Glutamatergic neuron (in vitro differentiated cells): ENCODE measurements around the gene SIX5. TPM values are rescaled to one million over a fixed set of nuclear protein-coding genes. Genes with fewer than 3 reads are reported as not detected.

ENCODE experiments used
- DNase-seq: peaks from one replicate; pipeline ENCODE4 v3.0.0; 2022
- H3K27ac Mint-ChIP-seq: one replicate; pipeline ENCODE4 v1.8.0; 2020; ENCODE audit warnings: mild to moderate bottlenecking, mixed read lengths, inconsistent platforms; ENCODE audit not compliant: unreplicated experiment
- H3K27me3 Mint-ChIP-seq: one replicate; pipeline ENCODE4 v1.8.0; 2020; ENCODE audit warnings: mild to moderate bottlenecking, moderate library complexity, mixed read lengths, inconsistent platforms; ENCODE audit not compliant: unreplicated experiment
- H3K36me3 Mint-ChIP-seq: one replicate; pipeline ENCODE4 v1.8.0; 2020; ENCODE audit warnings: mild to moderate bottlenecking, mixed read lengths, inconsistent platforms; ENCODE audit not compliant: unreplicated experiment
- H3K4me1 Mint-ChIP-seq: one replicate; pipeline ENCODE4 v1.8.0; 2020; ENCODE audit warnings: mild to moderate bottlenecking, low read depth, mixed read lengths, inconsistent platforms; ENCODE audit not compliant: unreplicated experiment
- H3K4me3 Mint-ChIP-seq: one replicate; pipeline ENCODE4 v1.8.0; 2020; ENCODE audit warnings: mild to moderate bottlenecking, mixed read lengths, inconsistent platforms; ENCODE audit not compliant: unreplicated experiment
- H3K9me3 Mint-ChIP-seq: one replicate; pipeline ENCODE4 v1.8.0; 2020; ENCODE audit warnings: mild to moderate bottlenecking, moderate library complexity, mixed read lengths, inconsistent platforms; ENCODE audit not compliant: unreplicated experiment
- CTCF ChIP-seq: fragments of 200-600 bp; sonication (generic); IDR thresholded peaks from one replicate; pipeline ENCODE4 v1.5.0; 2021; ENCODE audit not compliant: partially characterized antibody, unreplicated experiment
- total RNA-seq: library from RNA; stranded (reverse); fragmentation: NEBNext Ultra II Directional; extraction: Animal tissue kit (Norgen Biotek cat#: 25700); gene quantifications from one replicate; pipeline ENCODE4 v1.2.1, GENCODE V29; 2021; ENCODE audit not compliant: unreplicated experiment

The SIX5 gene
- total RNA-seq, 1 donor from 2014 or later = 2.0 TPM

DNA sequence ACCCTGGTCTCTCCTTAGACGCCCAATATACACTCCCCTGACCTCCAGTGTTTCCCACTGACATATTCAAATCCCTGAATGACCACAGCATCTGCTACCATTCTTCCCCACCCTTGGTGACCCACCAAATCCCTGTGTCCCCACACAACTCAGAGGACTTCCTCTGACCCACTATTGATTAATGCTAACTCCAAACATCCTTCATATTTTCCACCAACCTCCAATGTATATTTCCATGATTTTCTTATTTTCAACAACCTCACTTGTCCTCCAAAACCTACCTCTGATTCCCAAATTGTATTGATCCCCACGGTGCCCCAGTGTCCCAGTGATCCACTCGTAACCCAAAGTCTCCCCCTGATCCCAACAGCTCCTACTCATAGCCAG is 24.1 kb upstream of the SIX5 start:
- TF ChIP-seq CTCF = no peak
- Mint-ChIP-seq H3K9me3 (peaks cover 8% of the 10 kb centered on the region), H3K4me3 (peak overlapping the region; percentile 85), H3K27ac (peak overlapping the region; percentile 81), H3K27me3 (peaks cover 9% of the 10 kb centered on the region), H3K4me1 (peaks cover 12% of the 10 kb centered on the region), H3K36me3 (no peaks in the 10 kb centered on the region)
- DNase-seq = no peak

- no peak for TF ChIP-seq CTCF
- H3K4me3 Mint-ChIP-seq = peak within 1 kb of the TSS; percentile 98
- peaks cover 7% of the 10 kb centered on the region for H3K27me3 Mint-ChIP-seq
- peak within 1 kb of the TSS; percentile 87 for H3K27ac Mint-ChIP-seq
- DNase-seq = peak; percentile 100
- no peaks in the 10 kb centered on the region for H3K36me3 Mint-ChIP-seq
- H3K4me1 Mint-ChIP-seq = peaks cover 12% of the 10 kb centered on the region
- H3K9me3 Mint-ChIP-seq = peaks cover 10% of the 10 kb centered on the region
Observed at GRCh38 chr19:45792470-45793177, 23.6 kb upstream of the SIX5 start, which contains the start of gene DMWD. Gene DMWD (minus strand): TSS chr19:45792845. CDS start chr19:45792756, 89 bp downstream.

DNA sequence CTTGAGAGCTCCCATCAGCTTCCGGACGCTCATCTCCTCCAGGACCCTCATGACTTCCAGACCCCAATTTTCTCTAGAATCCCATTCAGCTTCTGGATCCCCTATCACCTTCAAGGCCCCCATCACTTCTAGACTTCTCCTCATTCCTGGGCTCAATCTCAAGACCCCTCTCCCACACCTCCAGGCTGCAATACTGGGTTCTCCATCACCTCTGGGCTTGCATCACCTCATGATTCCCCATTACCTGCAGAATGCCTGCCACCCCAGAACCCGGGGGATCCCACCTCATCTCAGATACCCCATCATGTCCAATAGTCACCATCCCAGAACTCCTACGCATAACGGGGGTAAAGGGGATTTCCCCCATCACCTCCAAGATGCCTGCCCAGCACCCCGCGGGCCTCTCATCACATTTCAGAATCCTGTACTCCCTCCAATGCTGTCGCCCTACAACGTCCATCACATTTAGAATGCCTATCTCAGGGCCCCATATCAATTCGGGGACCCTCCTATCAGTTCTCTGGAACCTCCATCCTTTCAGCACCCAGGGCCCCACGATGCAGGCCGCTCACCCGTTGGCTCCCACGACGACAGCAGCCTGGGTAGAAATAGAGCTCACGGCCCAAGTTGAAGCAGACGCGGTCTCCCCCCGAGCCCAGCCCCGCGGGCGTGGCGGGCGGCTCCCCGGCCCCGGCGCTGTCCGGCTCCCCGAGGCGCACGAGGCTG is 22.9 kb upstream of the SIX5 start:
- peak overlapping the region; percentile 87 for H3K27ac Mint-ChIP-seq
- peaks cover 12% of the 10 kb centered on the region for H3K4me1 Mint-ChIP-seq
- H3K4me3 Mint-ChIP-seq = peak overlapping the region; percentile 98
- peaks cover 11% of the 10 kb centered on the region for H3K9me3 Mint-ChIP-seq
- peaks cover 7% of the 10 kb centered on the region for H3K27me3 Mint-ChIP-seq
- no peak for TF ChIP-seq CTCF
- no peak for DNase-seq
- no peaks in the 10 kb centered on the region for H3K36me3 Mint-ChIP-seq

DNA sequence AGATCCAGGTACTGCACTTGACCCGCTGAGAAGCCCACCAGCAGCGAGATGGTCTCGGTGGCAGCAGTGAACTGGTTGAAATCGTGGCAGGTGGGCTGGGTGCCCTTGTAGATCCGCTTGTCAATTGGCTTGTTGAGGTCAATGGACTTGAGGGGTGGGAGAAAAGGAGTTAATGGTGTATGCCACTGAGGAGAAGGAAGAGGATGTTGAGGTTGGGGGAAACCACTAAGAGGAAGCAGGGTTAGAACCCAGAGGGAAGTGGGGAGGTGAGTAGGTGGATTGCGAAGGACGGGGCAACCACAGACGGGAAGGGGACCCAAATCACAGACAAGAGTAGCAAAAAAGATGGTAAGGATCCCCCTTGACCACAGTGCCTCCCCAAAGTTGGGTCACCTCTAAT is 21.9 kb upstream of the SIX5 start:
- H3K9me3 Mint-ChIP-seq = peaks cover 11% of the 10 kb centered on the region
- H3K4me1 Mint-ChIP-seq = peaks cover 12% of the 10 kb centered on the region
- H3K4me3 Mint-ChIP-seq = peak overlapping the region; percentile 98
- no peak for DNase-seq
- H3K36me3 Mint-ChIP-seq = no peaks in the 10 kb centered on the region
- H3K27ac Mint-ChIP-seq = no peak overlapping the region
- TF ChIP-seq CTCF = no peak
- H3K27me3 Mint-ChIP-seq = peaks cover 7% of the 10 kb centered on the region
